ENCODE results near the gene CCDC86.

CCDC86 gene

DNA sequence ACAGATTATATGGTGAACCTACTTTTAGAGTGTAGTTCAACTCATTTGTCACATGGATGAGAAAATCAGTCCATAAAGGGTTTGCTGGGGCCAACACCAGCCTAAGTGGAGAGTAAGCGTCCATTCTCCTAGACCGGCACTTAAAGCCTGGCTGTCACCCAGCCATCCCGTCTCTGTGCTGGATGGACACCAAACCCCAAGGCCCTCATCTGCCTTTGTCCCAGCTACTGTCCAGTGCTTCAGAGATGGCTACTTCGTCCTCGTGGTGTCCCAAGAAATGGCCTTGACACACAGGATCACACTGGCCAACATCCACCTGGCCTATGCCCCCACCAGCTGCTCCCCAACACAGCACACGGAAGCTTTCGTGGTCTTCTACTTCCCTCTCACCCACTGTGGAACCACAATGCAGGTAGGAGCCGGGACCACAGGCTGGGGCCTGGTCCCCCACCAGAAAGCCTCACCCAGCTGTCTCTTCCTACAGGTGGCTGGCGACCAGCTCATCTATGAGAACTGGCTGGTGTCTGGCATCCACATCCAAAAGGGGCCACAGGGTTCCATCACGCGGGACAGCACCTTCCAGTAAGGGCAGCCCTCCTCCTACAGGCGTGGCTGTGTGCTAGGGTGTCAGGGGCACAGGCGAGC is 28.9 kb downstream of the CCDC86 start:
- DNase-seq = no peak

DNA sequence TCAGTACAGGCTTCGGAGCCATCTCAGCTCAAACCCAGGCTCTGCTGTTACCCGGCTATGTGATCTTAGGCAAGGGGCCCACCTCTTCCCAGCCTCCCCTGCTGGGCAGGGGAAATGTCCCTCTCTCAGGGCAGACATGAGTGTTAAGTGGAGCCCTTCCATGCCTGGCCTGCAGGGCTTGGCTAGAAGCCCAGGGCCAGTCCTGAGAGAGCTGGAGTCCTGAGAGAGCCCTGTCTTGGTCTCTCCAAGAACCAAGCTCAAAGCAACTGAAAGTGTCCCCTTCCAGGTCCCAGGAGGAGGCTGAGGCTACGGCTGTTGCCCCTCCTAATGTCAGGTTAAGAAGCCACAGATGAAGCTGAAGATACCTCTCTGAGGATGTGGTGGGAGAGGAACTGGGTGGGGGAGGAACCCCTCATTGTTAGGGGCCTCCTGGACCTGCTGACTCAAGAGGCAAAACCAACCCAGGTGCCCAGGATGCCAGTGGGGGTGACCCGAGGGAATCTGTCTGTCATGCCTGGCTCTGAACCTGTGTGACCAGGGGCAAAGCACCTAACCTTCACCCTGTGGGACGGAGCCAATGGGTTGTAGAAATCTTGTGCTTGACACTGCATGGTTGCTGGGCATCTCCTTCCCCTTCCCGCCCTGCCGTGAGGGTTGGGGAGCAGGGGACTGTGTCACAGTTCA is 29.6 kb downstream of the CCDC86 start:
- peak; percentile 11 for DNase-seq

DNA sequence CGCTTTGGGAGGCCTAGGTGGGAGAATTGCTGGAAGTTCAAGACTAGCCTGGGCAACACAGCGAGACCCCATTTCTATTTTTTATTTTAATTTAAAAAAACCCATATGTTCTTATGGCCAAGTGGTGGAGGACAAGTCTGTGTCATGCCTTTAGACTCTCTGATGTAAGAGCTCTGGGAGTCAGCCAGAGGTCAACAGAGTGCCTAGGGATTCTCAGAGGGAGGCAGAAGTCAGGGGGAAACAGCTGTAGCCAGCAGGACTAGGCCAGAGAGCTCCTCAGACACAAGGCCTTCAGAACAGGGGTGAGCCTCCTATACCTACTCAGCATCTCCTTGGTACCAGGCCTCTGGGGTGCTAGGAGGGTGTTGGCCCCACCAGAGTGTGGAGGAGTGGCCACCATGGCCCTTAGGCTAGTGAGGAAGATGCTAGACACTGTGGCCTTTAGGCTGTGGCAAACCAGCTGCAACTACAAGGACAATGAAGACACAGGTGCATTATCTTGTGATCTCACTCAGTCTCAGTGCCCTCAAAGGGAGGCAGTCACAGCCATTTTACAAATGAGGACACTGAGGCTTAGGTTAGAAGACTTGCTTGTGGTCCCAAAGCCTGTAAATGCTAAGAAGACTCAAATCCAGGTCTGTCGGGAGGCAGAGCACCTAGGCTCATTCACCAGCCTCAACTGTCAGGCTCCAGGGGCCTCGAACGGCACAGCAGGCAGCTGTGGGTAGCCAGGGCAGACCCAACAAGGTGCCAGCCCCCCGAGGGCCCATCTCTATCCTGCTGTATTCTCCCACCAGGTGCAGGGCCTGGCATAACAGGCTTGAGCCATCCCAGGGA is 30.4 kb downstream of the CCDC86 start:
- no peak for DNase-seq

DNA sequence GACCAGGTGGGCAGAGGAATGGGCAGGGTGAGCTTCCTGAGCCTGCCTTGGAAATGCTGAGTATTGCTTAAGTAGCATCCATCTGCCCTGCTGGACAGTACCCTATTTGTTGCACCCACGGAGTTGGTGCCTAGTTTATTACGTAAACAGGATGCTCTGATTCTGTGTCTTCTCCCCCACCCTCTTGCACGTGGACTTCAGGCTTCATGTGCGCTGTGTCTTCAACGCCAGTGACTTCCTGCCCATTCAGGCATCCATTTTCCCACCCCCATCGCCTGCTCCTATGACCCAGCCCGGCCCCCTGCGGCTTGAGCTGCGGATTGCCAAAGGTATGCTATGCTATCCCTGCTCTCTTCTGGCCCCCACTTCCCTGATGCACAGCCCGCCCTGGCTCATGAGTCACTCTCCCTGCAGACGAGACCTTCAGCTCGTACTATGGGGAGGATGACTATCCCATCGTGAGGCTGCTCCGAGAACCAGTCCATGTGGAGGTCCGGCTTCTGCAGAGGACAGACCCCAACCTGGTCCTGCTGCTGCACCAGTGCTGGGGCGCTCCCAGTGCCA is 31.1 kb downstream of the CCDC86 start:
- peak; percentile 16 for DNase-seq

DNA sequence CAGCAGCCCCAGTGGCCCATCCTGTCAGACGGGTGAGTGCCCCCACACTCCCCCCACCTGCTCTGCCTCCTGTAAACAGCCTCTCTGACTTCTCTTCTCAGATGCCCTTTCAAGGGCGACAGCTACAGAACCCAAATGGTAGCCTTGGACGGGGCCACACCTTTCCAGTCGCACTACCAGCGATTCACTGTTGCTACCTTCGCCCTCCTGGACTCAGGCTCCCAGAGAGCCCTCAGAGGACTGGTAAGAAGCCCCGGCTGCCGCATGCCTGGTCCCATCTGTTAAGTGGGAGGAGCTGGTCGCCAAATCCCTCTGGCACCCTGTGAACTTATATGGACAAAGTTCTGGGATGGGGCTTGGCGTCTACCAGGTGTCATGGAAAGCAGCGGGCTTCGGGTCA is 31.6 kb downstream of the CCDC86 start:
- DNase-seq = no peak

DNA sequence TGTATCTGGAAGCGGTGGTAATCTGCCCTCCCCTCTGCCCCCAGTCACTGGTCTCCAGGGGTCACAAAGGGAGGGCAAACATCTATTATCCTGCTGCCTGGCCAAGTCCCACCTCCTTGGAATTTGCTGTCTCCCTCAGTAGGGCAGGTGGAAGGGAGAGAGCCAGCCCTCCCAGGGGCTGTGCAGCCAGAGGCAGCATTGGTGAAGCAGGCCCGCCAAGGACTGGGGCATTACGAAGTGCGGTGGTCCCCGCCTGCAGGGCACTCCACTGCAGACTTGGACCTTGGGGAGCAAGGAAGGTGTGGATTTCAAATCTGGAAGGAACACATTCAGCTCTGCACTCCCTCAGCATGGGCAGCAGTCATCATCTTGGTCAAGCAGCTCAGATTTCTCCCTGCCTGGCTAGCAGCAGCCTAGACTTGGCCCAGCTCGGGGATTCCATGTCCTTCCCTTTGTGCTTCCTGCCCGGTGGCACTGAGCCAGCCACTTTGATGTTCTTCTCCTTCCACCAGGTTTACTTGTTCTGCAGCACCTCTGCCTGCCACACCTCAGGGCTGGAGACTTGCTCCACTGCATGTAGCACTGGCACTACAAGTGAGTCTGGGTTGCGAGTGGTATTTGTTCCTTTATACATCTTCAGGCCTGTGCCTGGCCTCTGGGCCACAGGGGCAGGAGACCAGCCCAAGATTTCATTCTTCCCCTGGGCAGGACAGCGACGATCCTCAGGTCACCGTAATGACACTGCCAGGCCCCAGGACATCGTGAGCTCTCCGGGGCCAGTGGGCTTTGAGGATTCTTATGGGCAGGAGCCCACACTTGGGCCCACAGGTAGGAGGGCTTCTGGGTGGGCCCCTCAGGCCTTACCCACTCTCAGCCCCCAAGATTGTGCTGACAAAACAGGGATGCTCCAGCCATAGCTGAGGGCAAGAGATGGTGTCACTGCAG is 32.8 kb downstream of the CCDC86 start:
- no peak for DNase-seq

DNA sequence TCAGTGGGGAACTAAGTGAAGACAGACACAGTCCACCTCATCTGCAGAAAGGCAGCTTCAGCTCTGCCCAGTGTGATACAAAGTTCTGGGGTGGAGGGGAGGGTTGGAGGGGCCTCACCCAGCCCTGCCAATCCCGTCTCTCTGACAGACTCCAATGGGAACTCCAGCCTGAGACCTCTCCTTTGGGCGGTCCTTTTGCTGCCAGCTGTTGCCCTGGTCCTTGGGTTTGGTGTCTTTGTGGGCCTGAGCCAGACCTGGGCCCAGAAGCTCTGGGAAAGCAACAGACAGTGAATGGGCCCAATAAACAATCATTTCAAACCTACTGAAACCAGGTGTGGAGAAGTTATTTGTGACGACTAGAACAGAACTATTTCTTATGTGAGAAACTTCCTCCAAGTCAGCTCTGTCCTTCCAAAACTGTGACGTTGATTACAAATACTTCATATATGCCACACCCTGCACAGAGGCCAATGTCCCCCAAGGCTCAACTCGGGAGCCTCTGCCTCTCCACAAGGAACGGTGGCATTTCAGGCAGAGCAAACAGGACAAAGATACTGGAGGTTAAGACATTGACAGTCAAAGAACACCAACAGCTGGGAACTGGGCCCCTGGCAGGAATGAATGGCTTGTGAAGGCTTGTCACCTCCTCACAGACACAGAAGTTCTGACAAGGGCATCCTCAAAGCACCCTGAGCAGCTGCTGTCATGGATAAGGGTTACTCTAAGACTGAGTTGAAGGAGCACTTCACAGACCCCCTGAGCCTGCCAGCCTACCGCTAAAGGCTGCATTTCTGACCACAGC is 33.7 kb downstream of the CCDC86 start:
- DNase-seq = no peak

DNA sequence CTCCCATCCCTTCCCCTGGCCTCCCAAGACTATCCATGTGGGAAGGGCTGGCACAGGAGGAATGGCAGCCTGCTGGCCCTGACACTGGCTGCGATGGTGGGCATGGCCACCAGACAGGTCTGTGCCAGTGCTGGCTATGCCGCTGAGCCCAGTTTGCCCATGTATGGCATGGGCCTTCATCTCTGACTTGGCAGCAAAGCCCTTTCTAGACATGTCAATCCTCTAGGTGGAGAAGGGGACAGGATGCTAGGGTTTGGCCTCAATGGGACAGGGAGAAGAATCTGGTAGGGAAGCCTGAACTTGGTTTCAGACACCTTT is 34.2 kb downstream of the CCDC86 start:
- no peak for DNase-seq

DNA sequence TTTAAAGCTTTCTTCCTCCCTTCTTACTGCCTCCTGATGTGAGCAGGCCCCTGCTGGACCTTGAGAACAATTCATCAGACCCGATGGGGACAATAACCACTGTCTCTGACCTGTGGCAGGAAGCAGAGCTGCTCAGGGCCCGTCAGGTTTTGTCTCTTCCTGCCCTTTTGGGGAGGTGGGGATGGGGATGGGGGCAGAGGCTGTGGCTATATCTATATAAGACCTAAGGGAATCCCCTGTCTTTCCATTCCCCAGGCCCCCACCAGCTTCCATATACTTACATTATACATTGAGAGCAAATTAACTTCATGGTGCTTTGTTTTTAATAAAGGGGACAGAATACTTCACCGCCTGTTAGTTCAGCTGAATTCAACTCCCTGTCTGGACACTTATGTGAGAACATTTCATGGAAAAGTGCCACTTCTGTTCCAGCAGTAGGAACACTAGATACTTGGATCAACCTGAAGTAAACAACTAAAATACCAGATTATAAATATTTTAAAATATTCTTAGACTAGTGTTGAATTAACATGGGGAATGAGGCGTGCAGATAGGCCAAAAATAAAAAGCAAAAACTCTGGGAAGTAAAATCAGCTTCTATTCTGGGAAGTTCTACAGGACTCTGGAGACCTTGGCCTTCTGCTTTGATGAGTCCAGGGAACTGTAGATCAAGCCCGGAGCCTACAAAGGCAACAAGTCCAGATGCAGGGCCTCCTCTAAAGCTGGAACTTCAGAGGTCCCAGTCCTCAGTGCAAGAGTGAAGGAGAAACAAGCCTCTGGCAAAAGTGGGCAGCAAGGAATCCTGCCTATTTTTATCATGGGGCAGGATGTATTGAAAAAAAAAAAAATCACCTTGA is 36.6 kb downstream of the CCDC86 start:
- DNase-seq = no peak

DNA sequence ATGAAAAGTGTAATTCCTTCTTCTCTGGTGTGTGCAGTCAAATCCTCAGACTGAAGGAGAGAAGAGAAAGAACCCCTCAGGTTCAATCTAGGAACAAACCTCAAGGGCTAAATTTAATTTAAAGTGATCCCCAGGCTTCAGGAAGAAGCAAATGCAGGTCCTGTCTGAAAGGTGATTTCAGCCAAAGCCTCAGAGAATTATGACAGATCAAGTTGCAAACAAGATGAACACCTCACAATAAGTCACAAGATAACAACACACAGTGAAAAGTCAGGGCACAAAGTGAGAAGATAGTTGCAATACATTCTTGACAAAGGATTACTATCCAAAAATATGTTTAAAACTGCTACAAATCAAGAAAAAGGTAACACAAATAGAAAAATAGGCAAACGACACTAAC is 37.2 kb downstream of the CCDC86 start:
- no peak for DNase-seq

DNA sequence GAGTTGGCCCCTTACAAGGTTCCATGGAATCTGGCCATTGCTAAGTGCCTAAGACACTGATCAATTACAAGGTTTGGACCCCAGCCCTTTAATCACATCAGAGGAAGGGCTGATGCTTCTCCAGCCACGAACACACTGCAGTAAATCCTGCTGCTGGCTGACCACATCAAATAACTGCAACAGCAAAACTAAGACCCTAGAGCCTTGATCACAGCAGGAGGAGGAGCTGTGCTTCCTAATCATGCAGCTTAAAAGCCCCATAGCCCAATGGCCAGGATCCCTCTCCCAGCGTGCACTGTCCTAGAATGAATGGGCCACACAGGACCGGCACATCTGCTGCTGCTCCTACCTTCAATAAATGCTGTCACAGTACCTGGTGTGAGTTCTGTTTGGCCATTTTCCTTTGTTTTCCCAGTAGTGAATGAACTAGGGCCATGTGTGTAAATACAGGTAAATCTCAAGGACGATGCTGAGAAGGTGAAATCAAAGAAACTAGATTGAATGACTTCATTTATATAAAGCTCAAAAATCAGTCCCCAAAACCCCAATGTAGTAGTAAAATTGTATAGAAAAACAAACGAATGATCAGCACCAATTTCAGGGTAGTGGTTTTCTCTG is 38.2 kb downstream of the CCDC86 start:
- DNase-seq = no peak

DNA sequence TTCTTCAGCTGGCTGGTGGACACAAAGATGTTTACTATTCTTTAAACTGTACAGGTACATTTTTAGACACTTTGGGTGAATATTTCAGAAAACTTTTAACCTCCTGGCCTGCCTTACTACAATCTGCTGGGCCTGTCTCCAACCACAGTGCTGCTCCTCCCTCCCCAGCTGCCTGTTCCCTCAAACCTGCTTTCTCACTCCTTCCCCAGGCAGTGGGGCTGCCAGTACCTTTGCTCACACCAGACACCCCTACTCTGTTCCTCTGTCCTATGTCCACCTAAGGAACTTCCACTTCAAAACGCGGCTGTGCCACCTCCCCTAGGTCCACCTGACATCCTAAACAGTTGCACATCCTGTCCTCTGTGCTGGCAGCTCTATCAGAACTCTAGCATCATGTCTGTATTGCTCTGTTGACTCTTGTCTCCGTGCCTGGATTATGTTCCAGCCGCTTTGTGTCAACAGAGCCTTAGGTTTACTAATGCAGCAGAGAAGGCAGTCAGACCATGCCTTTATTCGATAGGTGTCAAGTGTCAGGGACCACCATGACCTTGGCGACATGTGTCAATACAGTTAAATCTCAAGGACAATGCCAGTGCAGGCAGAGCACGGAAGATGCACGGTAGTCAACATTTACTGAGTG is 38.9 kb downstream of the CCDC86 start:
- DNase-seq = no peak

DNA sequence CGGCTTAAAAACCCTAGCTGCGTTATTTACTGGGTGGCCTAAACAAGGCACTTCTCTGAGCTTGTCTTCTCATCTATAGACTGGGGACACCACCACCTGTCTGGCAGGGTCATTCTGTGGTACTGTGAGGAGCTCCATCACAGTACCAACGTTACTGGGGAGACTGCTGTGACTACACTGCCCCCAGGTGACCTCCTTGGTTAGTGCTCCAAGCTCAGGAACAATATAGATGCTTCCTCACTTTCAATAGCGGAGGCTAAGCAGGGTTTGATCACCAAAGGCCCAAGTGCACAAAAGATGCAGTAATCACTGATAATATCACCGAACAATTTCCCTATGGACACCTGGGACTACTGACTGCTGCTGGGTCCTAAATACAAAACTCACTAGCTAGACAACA is 45.6 kb downstream of the CCDC86 start:
- DNase-seq = peak; percentile 45

DNA sequence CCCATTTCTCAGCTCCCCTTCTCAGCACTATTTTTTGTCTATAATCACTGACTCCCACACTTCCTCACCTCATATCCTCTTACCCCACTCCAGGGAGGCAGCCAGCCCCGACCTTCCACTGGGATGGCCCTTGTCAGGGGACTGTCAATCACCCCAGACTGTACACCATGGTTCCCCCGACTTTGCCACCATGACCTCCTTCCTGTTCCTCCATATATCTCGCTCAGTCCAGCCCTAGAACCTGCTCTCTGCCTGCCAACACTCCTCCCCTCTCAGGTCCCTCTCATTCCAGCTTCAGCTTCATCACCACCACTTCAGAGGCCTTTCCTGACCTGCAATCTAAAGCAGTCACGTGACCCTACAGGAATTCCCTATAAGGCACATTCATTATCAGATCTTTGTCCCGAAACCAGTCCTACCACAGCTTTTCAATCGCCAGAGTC is 48.0 kb downstream of the CCDC86 start:
- no peak for DNase-seq

DNA sequence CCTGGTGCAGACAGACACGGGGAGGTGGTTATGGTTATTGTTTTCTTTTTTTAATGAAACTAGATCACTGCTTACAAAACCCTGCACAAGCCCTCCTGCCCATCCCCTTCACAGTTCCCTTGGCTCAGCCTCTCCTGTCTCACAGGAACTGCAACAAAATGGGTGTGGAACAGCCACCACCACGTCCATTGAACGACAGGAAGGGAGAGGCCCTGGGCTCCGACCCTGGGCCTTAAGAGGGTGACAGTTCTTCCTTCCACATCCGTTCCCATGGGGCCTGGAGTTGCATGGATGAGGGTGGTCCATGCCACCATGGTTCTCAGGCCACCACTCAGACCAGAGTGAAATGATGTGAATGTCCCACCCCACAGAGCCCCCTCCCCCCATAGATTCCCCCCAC is 48.8 kb downstream of the CCDC86 start:
- no peak for DNase-seq

DNA sequence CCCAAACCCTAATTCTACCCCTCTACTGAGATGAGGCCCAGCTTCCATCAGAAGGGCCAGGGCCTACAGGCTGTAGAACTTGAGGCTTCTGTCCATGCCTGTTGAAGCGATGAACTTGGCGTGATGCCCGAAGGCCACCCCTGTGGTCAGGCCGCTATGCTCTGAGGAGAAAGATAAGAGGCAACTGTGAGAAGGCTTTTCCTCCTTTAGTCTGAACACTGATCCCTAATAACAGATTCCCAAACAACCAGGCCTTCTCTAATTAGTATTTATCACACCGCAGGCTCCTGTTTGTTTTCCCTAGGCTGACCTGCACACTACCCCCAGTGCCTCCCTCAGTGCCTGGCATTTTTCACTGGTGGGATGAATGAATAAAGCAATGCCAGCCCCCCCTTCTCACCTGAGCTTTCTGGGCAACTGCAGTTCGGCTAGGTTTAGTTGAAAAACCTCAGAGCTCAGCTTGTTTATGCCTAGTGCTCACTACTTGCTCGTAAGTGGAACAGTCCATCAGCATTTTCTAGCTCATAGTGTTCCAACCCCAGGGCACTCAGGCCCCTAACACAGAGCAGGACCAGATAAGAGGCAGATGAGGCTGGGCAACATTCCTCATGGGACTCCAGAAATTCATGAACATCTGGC is 49.3 kb downstream of the CCDC86 start:
- no peak for DNase-seq

DNA sequence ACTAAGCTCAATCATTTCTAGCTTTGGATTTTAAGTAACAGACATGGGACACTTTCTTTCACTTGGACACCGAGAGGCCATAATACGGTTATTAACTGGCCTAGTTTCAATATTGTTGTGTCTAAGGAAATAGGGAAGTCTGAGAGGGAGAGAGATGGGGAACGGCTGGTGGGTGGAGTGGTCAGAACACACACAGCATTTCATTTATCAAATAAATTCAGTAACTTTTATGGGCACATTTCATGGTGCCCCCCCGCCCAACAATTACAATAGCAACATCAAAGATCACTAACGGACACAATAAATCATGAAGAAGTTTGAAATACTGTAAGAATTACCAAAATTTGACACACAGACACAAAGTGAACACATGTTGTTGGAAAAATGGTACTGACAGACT is 53.8 kb downstream of the CCDC86 start:
- no peak for DNase-seq

DNA sequence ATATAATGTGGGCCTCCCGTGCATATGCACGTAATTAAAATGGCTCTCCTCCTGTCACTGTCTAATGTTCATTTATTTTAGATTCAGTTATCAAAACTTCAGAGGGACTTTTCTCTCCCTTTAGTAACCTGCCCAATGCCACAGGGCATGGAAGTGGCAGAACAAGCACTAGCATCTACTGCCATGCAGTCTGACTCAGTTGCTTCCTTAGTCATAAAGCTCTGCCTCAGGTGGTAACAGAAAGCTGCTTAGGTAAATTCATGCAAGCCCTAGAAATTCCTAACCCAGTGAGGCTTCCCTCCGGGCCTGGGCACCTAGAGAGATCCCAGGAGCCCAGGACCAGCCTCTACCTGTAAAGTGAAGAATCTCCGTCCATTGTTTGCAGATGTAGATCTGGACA is 55.6 kb downstream of the CCDC86 start:
- no peak for DNase-seq

All from CD4-positive, alpha-beta T cell treated with Interleukin-12 subunit alpha and Interleukin-12 subunit beta, for 1 hour (primary cell).